VCaP (cell line): ENCODE data around the gene QRICH1.

Source experiments
- H3K27ac ChIP-seq: fragments of 450-650 bp; 2 replicates; pipeline ENCODE4 v1.5.1; 2017
- TF ChIP-seq, protein P1 (sequence below): fragments of 450-650 bp; conservative IDR thresholded peaks from 2 replicates; pipeline ENCODE4 v1.5.1; 2017; ENCODE audit warnings: mild to moderate bottlenecking, moderate library complexity

QRICH1 gene

DNA sequence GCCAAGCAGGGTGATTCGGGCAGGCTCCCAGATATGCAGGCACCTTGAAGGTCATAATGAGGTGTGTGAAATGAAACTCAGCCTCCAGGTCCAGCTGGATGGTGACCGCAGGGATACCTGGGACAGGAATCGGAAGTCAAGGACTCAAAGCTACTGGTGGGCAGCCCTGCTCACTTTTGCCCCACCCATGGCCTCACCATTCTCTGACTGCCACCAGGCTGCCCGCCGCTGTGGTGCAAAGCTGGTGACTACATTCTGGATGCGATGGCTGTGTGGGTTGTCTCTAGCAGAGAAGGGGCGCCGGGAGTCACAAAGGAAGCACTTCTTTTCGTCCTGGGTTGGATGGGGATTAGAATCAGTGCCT is 38.2 kb upstream of the QRICH1 start:
- TF ChIP-seq, protein P1, sequence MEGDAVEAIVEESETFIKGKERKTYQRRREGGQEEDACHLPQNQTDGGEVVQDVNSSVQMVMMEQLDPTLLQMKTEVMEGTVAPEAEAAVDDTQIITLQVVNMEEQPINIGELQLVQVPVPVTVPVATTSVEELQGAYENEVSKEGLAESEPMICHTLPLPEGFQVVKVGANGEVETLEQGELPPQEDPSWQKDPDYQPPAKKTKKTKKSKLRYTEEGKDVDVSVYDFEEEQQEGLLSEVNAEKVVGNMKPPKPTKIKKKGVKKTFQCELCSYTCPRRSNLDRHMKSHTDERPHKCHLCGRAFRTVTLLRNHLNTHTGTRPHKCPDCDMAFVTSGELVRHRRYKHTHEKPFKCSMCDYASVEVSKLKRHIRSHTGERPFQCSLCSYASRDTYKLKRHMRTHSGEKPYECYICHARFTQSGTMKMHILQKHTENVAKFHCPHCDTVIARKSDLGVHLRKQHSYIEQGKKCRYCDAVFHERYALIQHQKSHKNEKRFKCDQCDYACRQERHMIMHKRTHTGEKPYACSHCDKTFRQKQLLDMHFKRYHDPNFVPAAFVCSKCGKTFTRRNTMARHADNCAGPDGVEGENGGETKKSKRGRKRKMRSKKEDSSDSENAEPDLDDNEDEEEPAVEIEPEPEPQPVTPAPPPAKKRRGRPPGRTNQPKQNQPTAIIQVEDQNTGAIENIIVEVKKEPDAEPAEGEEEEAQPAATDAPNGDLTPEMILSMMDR, result no peak
- H3K27ac ChIP-seq, result peak overlapping the region; percentile 82; the same call in 1 of the 2 replicates

DNA sequence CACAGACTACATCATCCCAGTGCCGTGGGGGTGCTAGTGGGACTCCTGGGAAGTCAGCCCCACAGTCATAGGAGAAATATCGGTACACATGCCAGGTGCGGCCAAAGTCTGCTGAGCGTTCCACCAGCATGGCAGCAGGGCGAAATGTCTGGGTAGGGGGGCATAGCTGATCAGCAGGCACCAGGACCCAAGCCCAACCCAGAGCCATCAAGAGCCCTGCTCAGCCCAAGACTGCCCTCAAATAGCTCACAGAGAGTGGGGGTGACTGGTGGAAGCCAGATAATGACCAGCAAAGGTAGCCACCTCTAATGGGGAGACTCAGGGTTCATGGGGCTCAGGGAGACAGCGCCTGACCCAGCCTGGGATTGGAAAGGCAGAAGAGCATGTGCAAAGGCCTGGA is 37.7 kb upstream of the QRICH1 start:
- TF ChIP-seq, protein P1, result no peak

DNA sequence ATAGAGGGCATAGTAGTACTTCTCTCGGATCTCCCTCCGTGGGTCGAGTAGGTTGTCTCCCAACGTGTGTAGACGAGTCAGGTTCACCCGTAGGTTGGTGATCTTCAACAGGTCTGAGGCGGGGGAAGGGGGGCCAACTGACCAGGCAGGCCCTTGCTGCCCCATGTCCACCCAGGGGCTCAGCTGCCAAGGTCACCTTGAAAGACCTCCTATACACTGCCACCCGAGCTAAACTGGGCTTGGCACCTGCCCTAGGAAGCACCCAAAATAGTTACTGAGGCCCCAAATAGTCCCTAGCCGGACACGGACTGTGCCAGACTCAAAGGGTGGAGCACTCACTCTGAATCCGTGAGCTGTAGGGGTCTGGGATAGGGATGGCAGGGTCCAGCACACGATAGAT is 37.2 kb upstream of the QRICH1 start:
- no peak overlapping the region; the same call in 1 of the 2 replicates for H3K27ac ChIP-seq
- TF ChIP-seq, protein P1, result no peak

More for the DNA sequence above, 37.7 kb upstream of the QRICH1 start:
- H3K27ac ChIP-seq, result peak overlapping the region; percentile 82; the same call in 1 of the 2 replicates

DNA sequence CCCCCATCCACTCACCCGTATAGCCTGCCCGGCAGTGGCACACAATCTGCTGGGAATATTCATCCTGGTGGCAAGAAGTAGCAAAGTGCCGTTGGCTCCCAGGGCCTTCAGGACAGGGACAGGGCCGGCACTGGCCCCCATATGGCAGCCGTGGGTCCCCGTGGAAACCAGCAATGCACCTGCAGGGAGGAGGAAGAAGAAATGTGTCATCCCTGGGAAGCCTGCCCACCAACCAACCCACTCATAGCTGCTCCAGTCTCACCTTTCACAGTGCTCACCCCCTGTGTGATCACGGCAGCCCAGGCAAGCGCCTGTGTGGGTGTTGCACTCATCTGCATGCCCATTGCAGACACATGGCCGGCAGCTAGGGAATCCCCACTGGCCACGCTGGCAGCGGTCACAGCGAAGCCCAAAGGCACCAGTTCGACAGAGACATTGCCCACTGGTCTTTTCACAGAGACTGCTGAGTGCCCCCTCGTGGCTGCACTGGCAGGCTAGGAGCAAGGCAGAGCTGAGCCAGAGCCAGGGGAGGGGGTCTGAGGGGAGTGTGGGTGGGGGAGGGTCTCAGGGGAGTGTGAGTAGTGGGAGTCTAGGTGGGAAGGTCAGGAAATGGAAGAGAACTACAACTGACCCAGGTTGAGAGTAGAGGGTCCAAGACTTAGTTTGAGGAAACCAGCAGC is 31.3 kb upstream of the QRICH1 start:
- no peak overlapping the region for H3K27ac ChIP-seq
- TF ChIP-seq, protein P1, result 0 out of 2 replicates have a peak, but pooled peaks have one; percentile 27

DNA sequence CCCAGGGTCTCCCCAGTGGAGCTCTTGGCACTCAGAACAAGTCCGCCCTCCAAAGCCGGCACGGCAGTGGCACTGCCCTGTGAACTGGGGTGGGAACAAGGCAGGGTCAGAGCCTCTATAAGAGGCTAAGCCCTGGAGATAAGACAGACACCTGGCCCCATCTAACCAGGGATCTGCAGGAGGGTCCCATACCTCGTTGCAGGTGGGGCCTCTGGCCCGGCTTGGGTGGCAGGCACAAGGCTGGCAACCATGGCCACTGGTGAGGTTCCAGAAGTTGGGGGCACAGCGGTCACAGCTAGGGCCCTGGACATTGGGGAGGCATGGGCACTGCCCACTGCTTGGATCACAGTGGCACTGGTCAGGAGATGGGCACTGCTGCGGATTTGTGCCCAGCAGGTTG is 30.3 kb upstream of the QRICH1 start:
- TF ChIP-seq, protein P1, result no peak
- no peak overlapping the region for H3K27ac ChIP-seq

DNA sequence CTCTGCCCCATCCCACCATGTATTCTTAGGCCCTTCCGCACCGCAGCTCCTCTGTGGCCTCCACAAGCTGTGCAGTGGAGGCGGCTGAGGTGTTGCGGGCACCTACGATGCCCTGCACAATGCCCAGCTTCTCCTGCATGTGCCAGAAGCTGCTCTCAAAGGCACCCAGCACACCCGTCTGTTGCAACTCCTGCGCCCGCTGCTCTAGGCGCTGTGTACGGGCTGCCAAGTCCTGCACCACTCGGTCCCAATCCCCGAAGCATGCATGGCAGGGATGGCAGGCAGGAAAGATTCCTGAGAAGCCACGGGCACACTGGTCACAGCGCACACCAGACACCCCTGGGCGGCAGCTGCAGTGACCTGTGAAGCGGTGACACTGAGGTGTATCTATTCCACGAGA is 29.8 kb upstream of the QRICH1 start:
- H3K27ac ChIP-seq, result no peak overlapping the region
- TF ChIP-seq, protein P1, result no peak

DNA sequence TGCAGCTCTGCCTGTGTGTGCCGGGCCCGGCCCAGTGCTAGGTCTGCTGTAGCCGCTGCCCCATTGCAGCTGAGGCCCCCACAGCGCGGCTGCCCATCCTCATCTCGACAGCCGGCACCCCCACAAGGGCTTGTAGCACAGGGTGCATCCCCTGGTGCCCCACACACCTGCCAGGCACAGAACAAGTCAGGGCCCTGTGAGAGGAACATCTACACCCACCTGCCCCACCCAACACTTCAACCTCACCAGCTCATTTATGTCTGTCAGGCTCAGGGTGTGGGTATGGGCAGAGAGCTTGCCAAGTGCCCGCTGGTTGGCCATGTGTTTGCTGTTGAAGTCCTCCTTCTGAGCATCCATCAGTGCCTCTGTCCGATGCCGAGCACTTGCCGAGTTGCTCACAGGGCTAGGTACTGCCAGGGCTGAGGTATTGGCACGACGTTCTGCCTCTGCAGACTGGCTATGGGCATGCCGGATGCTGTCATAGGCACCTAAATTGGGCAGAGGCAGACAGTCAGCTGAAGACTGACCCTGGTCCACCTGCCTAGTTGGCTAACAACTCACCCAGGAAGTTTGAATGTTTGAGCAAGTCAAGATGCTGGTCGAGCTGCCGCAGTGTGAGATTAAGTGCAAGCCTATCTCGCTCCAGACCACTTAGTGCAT is 29.1 kb upstream of the QRICH1 start:
- H3K27ac ChIP-seq, result no peak overlapping the region
- TF ChIP-seq, protein P1, result no peak
